WI38 (cell line): ENCODE results near the gene GALNTL6.

Experiments
- H3K4me3 ChIP-seq: 2 replicates; pipeline ENCODE4 v1.5.1; 2011; ENCODE audit warnings: low read depth, mild to moderate bottlenecking, control low read depth, low read length
- CTCF ChIP-seq: IDR thresholded peaks from 2 replicates; pipeline ENCODE4 v1.5.1; 2012; ENCODE audit warnings: low read depth, mild to moderate bottlenecking, control low read depth, low read length

Gene GALNTL6

GRCh38 chr4:172055046-172055445 lies 241.8 kb downstream of the GALNTL6 start:
- no peak for TF ChIP-seq CTCF
- no peak overlapping the region for H3K4me3 ChIP-seq

- no peak overlapping the region for H3K4me3 ChIP-seq
- TF ChIP-seq CTCF, result no peak
Observed at GRCh38 chr4:172055498-172055897, 242.3 kb downstream of the GALNTL6 start.

DNA sequence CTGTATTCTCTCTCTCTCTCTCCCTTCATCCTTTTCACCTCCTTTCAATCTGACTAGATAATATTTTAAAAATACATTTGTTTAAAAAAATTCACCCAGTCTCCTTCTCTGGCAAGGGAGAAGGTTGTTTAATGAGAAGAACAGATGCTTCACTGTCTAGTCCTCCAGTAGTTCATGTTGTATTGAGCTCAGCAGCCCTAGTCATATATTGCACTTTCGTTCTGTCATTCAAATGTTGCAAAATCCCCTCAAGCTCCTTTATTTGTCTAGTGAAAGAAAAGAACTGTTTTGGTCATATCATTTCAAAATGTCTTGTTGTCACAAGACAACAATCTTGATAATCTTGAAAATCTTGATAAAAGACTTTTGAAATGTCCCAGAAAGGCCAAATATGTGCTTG lies 248.0 kb downstream of the GALNTL6 start:
- TF ChIP-seq CTCF, result no peak

DNA sequence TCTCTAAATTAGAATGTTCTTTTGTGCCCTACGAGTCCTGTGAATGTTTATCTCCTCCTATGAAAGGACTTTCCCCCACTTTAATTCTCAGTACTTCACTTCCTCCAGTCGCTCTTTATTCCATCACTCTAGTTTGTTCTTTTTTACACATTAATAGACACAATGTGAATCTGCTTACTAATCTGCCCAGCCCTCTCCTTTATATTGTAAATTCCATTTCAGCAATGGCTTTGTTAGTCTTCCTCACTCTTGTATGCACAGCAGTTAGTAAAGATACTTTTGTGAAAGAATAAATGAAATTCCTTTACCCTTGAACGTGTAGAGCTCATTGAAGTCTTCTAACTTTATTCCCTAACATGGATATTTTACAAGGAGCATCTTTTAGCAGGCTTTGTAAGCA lies 255.3 kb downstream of the GALNTL6 start:
- H3K4me3 ChIP-seq, result no peak overlapping the region
- TF ChIP-seq CTCF, result no peak

More for the DNA sequence above, 248.0 kb downstream of the GALNTL6 start:
- H3K4me3 ChIP-seq, result no peak overlapping the region

GRCh38 chr4:172073590-172073989 lies 260.4 kb downstream of the GALNTL6 start:
- TF ChIP-seq CTCF, result no peak
- no peak overlapping the region for H3K4me3 ChIP-seq

GRCh38 chr4:172083272-172083671 lies 270.1 kb downstream of the GALNTL6 start:
- TF ChIP-seq CTCF, result no peak
- no peak overlapping the region for H3K4me3 ChIP-seq

DNA sequence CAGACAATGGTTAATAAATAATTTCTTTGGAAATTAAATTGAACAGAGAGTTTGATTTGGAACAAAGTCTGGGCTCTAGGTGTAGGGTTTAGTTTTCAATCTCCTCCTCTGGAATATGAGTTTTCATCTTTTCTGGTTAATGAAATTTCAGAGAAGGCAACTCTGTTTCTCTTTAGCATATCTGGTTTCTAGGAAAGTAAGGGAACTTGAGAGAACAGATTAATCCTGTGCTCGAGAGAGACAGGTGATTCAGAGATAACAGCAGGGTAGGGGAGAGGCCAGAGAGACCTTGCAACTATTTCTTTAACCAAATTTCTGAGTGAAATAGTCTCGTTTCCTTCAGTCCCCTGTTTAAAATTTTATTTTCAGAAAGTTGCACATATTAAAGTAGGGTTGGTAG lies 275.4 kb downstream of the GALNTL6 start:
- no peak for TF ChIP-seq CTCF
- H3K4me3 ChIP-seq, result no peak overlapping the region
